ENCODE data around the gene TSHZ2.

TSHZ2 gene

GRCh38 chr20:53129563-53129962, 157.4 kb downstream of the TSHZ2 start:
- no peak for DNase-seq (ENCODE audit: low read depth)

- DNase-seq (ENCODE audit: low read depth) = no peak
These were observed 158.6 kb downstream of the TSHZ2 start for GRCh38 chr20:53130795-53131194.

- no peak for DNase-seq (ENCODE audit: low read depth)
These were observed 161.0 kb downstream of the TSHZ2 start for GRCh38 chr20:53133125-53133524.

- no peak for DNase-seq (ENCODE audit: low read depth)
These were observed 161.5 kb downstream of the TSHZ2 start for GRCh38 chr20:53133628-53134027.

- no peak for DNase-seq (ENCODE audit: low read depth)
These were observed 164.3 kb downstream of the TSHZ2 start for GRCh38 chr20:53136473-53136872.

- DNase-seq (ENCODE audit: low read depth) = no peak
These were observed 166.5 kb downstream of the TSHZ2 start for GRCh38 chr20:53138454-53139262.

- DNase-seq (ENCODE audit: low read depth) = no peak
These were observed 169.3 kb downstream of the TSHZ2 start for GRCh38 chr20:53141201-53142050.

- DNase-seq (ENCODE audit: low read depth) = no peak
These were observed 170.3 kb downstream of the TSHZ2 start for GRCh38 chr20:53142225-53143127.

GRCh38 chr20:53146201-53146891, 174.2 kb downstream of the TSHZ2 start:
- DNase-seq (ENCODE audit: low read depth) = no peak

- no peak for DNase-seq (ENCODE audit: low read depth)
These were observed 176.6 kb downstream of the TSHZ2 start for GRCh38 chr20:53148771-53149147.

GRCh38 chr20:53149148-53149889, 177.2 kb downstream of the TSHZ2 start:
- DNase-seq (ENCODE audit: low read depth) = no peak

GRCh38 chr20:53149890-53150205, 177.7 kb downstream of the TSHZ2 start:
- no peak for DNase-seq (ENCODE audit: low read depth)

GRCh38 chr20:53150532-53150931, 178.4 kb downstream of the TSHZ2 start:
- DNase-seq (ENCODE audit: low read depth) = no peak

- no peak for DNase-seq (ENCODE audit: low read depth)
These were observed 180.1 kb downstream of the TSHZ2 start for GRCh38 chr20:53152228-53152627.

- no peak for DNase-seq (ENCODE audit: low read depth)
These were observed 182.4 kb downstream of the TSHZ2 start for GRCh38 chr20:53154540-53154939.

- peak; percentile 23 for DNase-seq (ENCODE audit: low read depth)
These were observed 185.6 kb downstream of the TSHZ2 start for GRCh38 chr20:53157443-53158408.

- no peak for DNase-seq (ENCODE audit: low read depth)
These were observed 187.0 kb downstream of the TSHZ2 start for GRCh38 chr20:53159160-53159559.

- no peak for DNase-seq (ENCODE audit: low read depth)
These were observed 188.9 kb downstream of the TSHZ2 start for GRCh38 chr20:53161073-53161472.

GRCh38 chr20:53161473-53161872, 189.3 kb downstream of the TSHZ2 start:
- no peak for DNase-seq (ENCODE audit: low read depth)
